NT2/D1 (cell line): ENCODE results near the gene XPNPEP2.

Source experiments
- SUZ12 ChIP-seq: IDR thresholded peaks from 2 replicates; pipeline ENCODE4 v1.6.1; 2011; ENCODE audit not compliant: insufficient read length, insufficient read depth; ENCODE audit errors: extremely low read depth
- YY1 ChIP-seq: IDR thresholded peaks from 2 replicates; pipeline ENCODE4 v1.6.1; 2011; ENCODE audit not compliant: insufficient read length, insufficient read depth
- ZNF274 ChIP-seq: IDR thresholded peaks from 2 replicates; pipeline ENCODE4 v1.6.1; 2011; ENCODE audit warnings: mild to moderate bottlenecking, low read depth, low read length

- no peak for TF ChIP-seq YY1
- TF ChIP-seq SUZ12: no peak
- no peak for TF ChIP-seq ZNF274
Measured at GRCh38 chrX:129787336-129788055, 48.7 kb downstream of the XPNPEP2 start.
